ENCODE measurements around the gene CTSH. TPM values are rescaled to one million over a fixed set of nuclear protein-coding genes. Genes with fewer than 3 reads are reported as not detected.

The CTSH gene
- total RNA-seq, 1 donor from 2014 or later: 10.0 TPM

GRCh38 chr15:78950902-78951840, 6.3 kb upstream of the CTSH start:
- H3K27ac Mint-ChIP-seq (ENCODE audit: unreplicated experiment): peak overlapping the region; percentile 50
- no peak overlapping the region for H3K4me3 Mint-ChIP-seq (ENCODE audit: unreplicated experiment)
- H3K27me3 Mint-ChIP-seq (ENCODE audit: unreplicated experiment): peaks cover 9% of the 10 kb centered on the region
- H3K9me3 Mint-ChIP-seq (ENCODE audit: unreplicated experiment): no peaks in the 10 kb centered on the region
- no peak for TF ChIP-seq CTCF (IDR thresholded peaks at IDR 0.05; ENCODE audit: unreplicated experiment)
- no peaks in the 10 kb centered on the region for H3K36me3 Mint-ChIP-seq (ENCODE audit: low read depth, unreplicated experiment)
- no peak for DNase-seq (ENCODE audit: low spot score)
- peaks cover 10% of the 10 kb centered on the region for H3K4me1 Mint-ChIP-seq (ENCODE audit: unreplicated experiment)

- H3K27ac Mint-ChIP-seq (ENCODE audit: unreplicated experiment): no peak overlapping the region
- no peak for DNase-seq (ENCODE audit: low spot score)
- peaks cover 10% of the 10 kb centered on the region for H3K4me1 Mint-ChIP-seq (ENCODE audit: unreplicated experiment)
- H3K27me3 Mint-ChIP-seq (ENCODE audit: unreplicated experiment): peaks cover 11% of the 10 kb centered on the region
- no peak for TF ChIP-seq CTCF (IDR thresholded peaks at IDR 0.05; ENCODE audit: unreplicated experiment)
- no peaks in the 10 kb centered on the region for H3K36me3 Mint-ChIP-seq (ENCODE audit: low read depth, unreplicated experiment)
- no peaks in the 10 kb centered on the region for H3K9me3 Mint-ChIP-seq (ENCODE audit: unreplicated experiment)
- no peak overlapping the region for H3K4me3 Mint-ChIP-seq (ENCODE audit: unreplicated experiment)
Measured at GRCh38 chr15:78950343-78950742, 5.5 kb upstream of the CTSH start.

- H3K27ac Mint-ChIP-seq (ENCODE audit: unreplicated experiment): no peak overlapping the region
- H3K9me3 Mint-ChIP-seq (ENCODE audit: unreplicated experiment): no peaks in the 10 kb centered on the region
- no peak overlapping the region for H3K4me3 Mint-ChIP-seq (ENCODE audit: unreplicated experiment)
- peaks cover 11% of the 10 kb centered on the region for H3K27me3 Mint-ChIP-seq (ENCODE audit: unreplicated experiment)
- no peaks in the 10 kb centered on the region for H3K36me3 Mint-ChIP-seq (ENCODE audit: low read depth, unreplicated experiment)
- no peak for TF ChIP-seq CTCF (IDR thresholded peaks at IDR 0.05; ENCODE audit: unreplicated experiment)
- DNase-seq (ENCODE audit: low spot score): no peak
- peaks cover 10% of the 10 kb centered on the region for H3K4me1 Mint-ChIP-seq (ENCODE audit: unreplicated experiment)
Measured at GRCh38 chr15:78949461-78949860, 4.6 kb upstream of the CTSH start.

- no peak for DNase-seq (ENCODE audit: low spot score)
- no peaks in the 10 kb centered on the region for H3K36me3 Mint-ChIP-seq (ENCODE audit: low read depth, unreplicated experiment)
- TF ChIP-seq CTCF (IDR thresholded peaks at IDR 0.05; ENCODE audit: unreplicated experiment): no peak
- no peaks in the 10 kb centered on the region for H3K9me3 Mint-ChIP-seq (ENCODE audit: unreplicated experiment)
- peaks cover 7% of the 10 kb centered on the region for H3K27me3 Mint-ChIP-seq (ENCODE audit: unreplicated experiment)
- no peak overlapping the region for H3K4me3 Mint-ChIP-seq (ENCODE audit: unreplicated experiment)
- no peak overlapping the region for H3K27ac Mint-ChIP-seq (ENCODE audit: unreplicated experiment)
- H3K4me1 Mint-ChIP-seq (ENCODE audit: unreplicated experiment): peaks cover 10% of the 10 kb centered on the region
Measured at GRCh38 chr15:78947506-78947905, 2.7 kb upstream of the CTSH start.

- Mint-ChIP-seq H3K36me3 (ENCODE audit: low read depth, unreplicated experiment) (no peaks in the 10 kb centered on the region), H3K4me3 (ENCODE audit: unreplicated experiment) (no peak overlapping the region), H3K27me3 (ENCODE audit: unreplicated experiment) (peaks cover 7% of the 10 kb centered on the region), H3K9me3 (ENCODE audit: unreplicated experiment) (no peaks in the 10 kb centered on the region), H3K27ac (ENCODE audit: unreplicated experiment) (no peak overlapping the region), H3K4me1 (ENCODE audit: unreplicated experiment) (peaks cover 6% of the 10 kb centered on the region)
- TF ChIP-seq CTCF (IDR thresholded peaks at IDR 0.05; ENCODE audit: unreplicated experiment): no peak
- DNase-seq (ENCODE audit: low spot score): no peak
Measured at GRCh38 chr15:78946493-78946892, 1.6 kb upstream of the CTSH start.

All from endothelial cell (in vitro differentiated cells).